ENCODE measurements around the gene EFNA2. TPM values are rescaled to one million over a fixed set of nuclear protein-coding genes. Genes with fewer than 3 reads are reported as not detected.

Gene EFNA2
- total RNA-seq, 2 experiments from 2014 or later: not detected

DNA sequence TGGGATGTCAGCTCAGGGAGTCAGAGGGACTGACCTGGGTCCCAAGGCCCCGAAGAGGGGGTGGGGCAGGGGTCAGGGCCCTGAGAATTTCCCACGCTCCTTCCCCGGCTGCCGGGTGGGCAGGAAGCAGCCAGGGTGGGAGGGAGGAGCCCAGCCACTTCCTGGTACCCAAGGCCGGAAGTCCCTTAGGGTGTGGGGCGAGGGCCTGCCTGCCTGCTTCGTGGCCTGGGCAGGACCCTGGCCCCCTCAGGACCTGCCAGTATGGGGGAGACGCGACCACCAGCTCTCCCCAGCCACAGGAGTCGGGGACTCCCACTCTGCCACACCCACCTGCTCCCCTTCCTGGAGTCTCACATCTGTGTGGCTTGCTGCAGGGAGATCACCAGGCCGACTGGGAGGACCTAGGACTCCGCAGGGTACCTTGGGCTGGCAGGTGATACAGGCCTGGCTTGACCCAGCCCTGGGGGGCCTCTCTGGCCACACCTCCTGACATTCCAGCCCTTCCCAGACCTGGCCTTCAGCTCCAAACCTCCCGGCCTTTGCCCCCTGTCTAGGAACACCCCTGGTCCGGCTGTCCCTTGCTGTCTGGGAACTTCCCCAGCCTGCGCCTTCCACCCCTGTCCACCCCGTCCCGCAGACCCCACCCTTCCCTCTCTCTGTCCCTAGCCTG lies 26.3 kb upstream of the EFNA2 start:
- peaks cover 38% of the 10 kb centered on the region for H3K36me3 ChIP-seq (ENCODE audit: insufficient read depth, low read length)
- H3K9me3 Mint-ChIP-seq: no peaks in the 10 kb centered on the region
- H3K4me3 Mint-ChIP-seq: peak overlapping the region; percentile 91
- no peaks in the 10 kb centered on the region for H3K27me3 Mint-ChIP-seq
- no peaks in the 10 kb centered on the region for H3K27me3 ChIP-seq (ENCODE audit: control insufficient read depth in 1 of 2, insufficient read depth in 2 of 2, low read length in 2 of 2)
- peak overlapping the region; percentile 95 for H3K27ac Mint-ChIP-seq
- peak overlapping the region; percentile 56 for H3K4me3 ChIP-seq (ENCODE audit: low read length)
- intact Hi-C loops (cut with DNase I, micrococcal nuclease): loop anchor here in 1 of 2 experiments (1.0 kb wide), 2 partner anchors 10 kb away; partner anchors contain the start of gene CIRBP
- H3K36me3 Mint-ChIP-seq (ENCODE audit: low read depth): peaks cover 51% of the 10 kb centered on the region
- peak in 13 of 14 experiments; percentile 60 to 90 (median 67) for DNase-seq
- ChIA-PET POLR2A (interaction anchor here (1.5 to 10.3 kb wide), 6 partner anchors 7 to 16 kb away, joined by 4 to 193 read pairs (median 20); partner anchors contain the start of genes CIRBP and FAM174C), CTCF (interaction anchor here (11.0 kb wide), 1 partner anchor 15 kb away, joined by 255 read pairs; no protein-coding TSS in a partner anchor)
- ATAC-seq (ENCODE audit: poor library complexity): peak; percentile 29
- peaks cover 88% of the 10 kb centered on the region for H3K4me1 ChIP-seq (ENCODE audit: insufficient read depth, low read length)
- H3K9me3 ChIP-seq (ENCODE audit: control insufficient read depth in 1 of 2, insufficient read depth in 1 of 2, low read length in 2 of 2): no peaks in the 10 kb centered on the region
- H3K4me1 Mint-ChIP-seq (ENCODE audit: low read depth): peaks cover 47% of the 10 kb centered on the region
- TF ChIP-seq, protein P1, sequence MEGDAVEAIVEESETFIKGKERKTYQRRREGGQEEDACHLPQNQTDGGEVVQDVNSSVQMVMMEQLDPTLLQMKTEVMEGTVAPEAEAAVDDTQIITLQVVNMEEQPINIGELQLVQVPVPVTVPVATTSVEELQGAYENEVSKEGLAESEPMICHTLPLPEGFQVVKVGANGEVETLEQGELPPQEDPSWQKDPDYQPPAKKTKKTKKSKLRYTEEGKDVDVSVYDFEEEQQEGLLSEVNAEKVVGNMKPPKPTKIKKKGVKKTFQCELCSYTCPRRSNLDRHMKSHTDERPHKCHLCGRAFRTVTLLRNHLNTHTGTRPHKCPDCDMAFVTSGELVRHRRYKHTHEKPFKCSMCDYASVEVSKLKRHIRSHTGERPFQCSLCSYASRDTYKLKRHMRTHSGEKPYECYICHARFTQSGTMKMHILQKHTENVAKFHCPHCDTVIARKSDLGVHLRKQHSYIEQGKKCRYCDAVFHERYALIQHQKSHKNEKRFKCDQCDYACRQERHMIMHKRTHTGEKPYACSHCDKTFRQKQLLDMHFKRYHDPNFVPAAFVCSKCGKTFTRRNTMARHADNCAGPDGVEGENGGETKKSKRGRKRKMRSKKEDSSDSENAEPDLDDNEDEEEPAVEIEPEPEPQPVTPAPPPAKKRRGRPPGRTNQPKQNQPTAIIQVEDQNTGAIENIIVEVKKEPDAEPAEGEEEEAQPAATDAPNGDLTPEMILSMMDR (IDR thresholded peaks at IDR 0.05): no peak
- peak overlapping the region; percentile 98 to 99 for H3K27ac ChIP-seq (ENCODE audit: low read depth in 1 of 2, low read length in 2 of 2)

DNA sequence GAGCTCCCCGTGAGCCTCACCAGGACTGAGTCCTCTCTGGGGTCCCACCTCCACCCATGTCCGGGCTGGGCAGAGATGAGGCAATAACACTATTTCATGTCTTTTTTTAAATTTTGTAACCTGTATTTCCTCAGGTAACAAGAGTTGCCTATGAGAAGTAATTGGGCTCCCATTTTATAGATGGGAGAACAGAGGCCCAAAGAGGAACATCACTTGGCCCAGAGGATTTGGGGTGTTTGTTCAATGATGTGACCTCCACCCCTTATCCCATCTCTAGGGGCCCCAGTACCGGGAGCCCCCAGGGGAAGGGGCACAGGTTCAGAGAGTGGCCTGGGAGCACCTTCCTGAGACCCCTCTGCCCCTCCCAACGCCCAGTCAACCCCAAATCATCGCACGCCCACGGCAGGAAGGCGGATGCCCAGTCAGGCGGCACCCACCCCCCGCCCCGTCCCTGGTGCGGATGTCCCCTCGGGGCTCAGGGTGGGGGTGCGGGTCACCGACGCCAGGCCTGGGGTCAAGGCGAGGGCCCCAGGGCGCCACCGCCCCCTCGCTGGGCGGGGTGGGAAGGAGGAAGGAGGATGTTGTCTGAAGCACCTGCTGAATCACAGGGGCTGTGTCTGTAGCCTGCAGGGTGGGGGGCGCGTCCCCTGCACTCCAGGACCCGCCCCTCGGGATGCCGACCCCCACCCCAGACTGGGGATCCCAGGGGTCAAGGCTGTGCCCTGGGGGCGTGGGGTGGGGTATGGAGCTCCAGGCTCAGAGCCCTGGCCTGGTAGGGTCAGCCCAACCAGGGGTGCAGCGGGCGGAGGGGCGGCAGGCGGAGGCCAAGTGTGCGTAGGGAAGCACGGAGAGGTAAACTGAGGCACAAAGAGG lies 25.6 kb upstream of the EFNA2 start:
- intact Hi-C loops (cut with DNase I, micrococcal nuclease): loop anchor here in 1 of 2 experiments (1.0 kb wide), 2 partner anchors 9 to 11 kb away; partner anchors contain the start of gene CIRBP
- DNase-seq: peak in 7 of 14 experiments; percentile 38 to 83 (median 52)
- Histone ChIP-seq H3K4me3 (ENCODE audit: low read length) (peak overlapping the region; percentile 56), H3K36me3 (ENCODE audit: insufficient read depth, low read length) (peaks cover 30% of the 10 kb centered on the region), H3K27me3 (ENCODE audit: control insufficient read depth in 1 of 2, insufficient read depth in 2 of 2, low read length in 2 of 2) (no peaks in the 10 kb centered on the region), H3K9me3 (ENCODE audit: control insufficient read depth in 1 of 2, insufficient read depth in 1 of 2, low read length in 2 of 2) (no peaks in the 10 kb centered on the region), H3K27ac (ENCODE audit: low read depth in 1 of 2, low read length in 2 of 2) (peak overlapping the region; percentile 98 to 99), H3K4me1 (ENCODE audit: insufficient read depth, low read length) (peaks cover 85% of the 10 kb centered on the region)
- no peaks in the 10 kb centered on the region for H3K9me3 Mint-ChIP-seq
- peaks cover 43% of the 10 kb centered on the region for H3K4me1 Mint-ChIP-seq (ENCODE audit: low read depth)
- H3K27ac Mint-ChIP-seq: peak overlapping the region; percentile 95
- no peaks in the 10 kb centered on the region for H3K27me3 Mint-ChIP-seq
- ChIA-PET CTCF (interaction anchor here (1.2 to 11.0 kb wide), 2 partner anchors 16 to 147 kb away, joined by 3 to 255 read pairs; no protein-coding TSS in a partner anchor), POLR2A (interaction anchor here (1.2 to 10.3 kb wide), 7 partner anchors 7 to 193 kb away, joined by 4 to 193 read pairs (median 13); partner anchors contain the start of genes ARHGAP45, CIRBP and FAM174C)
- TF ChIP-seq, protein P1 (IDR thresholded peaks at IDR 0.05): no peak
- H3K36me3 Mint-ChIP-seq (ENCODE audit: low read depth): peaks cover 43% of the 10 kb centered on the region
- ATAC-seq (ENCODE audit: poor library complexity): peak; percentile 5
- peak overlapping the region; percentile 92 for H3K4me3 Mint-ChIP-seq
